NCI-H1105 (cell line): ENCODE results near the gene C19orf53.

ENCODE experiments used
- DNase-seq: peaks from one replicate; lab custom pipeline; 2025; lab: John Stamatoyannopoulos, UW

Gene C19orf53

DNA sequence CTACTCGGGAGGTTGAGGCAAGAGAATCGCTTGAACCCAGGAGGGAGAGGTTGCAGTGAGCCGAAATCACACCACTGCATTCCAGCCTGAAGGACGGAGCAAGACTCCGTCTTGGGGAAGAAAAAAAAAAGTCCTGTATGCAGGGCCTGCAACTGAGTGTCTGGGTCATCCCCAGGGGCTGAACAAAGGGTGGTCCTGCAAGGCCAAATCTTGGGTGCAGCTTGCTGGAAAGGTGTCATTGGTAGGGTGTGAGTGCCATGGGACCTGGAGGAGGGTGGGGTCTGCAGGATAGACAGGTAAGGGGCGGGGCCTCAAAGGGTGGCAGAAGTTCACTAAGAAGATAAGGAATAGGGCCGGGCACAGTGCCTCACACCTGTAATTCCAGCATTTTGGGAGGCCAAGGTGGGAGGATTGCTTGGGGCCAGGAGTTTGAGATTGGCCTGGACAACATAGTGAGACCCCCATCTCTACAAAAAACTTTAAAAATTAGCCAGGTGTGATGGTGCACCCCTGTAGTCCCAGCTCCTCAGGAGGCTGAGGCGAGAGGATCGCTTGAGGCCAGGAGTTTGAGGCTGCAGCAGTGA lies 52.5 kb downstream of the C19orf53 start:
- DNase-seq = no peak

DNA sequence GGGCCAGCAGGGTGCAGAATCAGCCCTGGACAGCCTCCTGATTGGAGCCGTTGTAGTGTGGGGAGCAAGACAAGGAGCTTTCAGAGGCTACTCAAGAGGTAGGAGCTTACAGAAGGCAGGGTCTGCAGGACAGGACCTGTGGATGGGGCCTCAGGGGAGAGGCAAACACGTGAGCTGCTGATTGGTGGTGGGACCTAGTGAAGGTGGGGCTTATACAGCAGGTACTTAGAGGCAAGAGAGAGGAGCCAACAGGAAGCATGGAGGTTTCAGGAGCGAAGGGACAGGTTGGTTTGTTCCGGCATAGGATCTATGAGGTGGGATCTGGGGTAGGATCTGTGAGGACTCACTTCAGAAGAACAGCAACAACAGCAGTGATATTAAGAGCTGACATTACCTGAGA lies 53.4 kb downstream of the C19orf53 start:
- DNase-seq = no peak
